Measurements from ENCODE around the gene PIGT.

The PIGT gene

GRCh38 chr20:45452772-45453691 lies 37.1 kb downstream of the PIGT start:
- no peak overlapping the region for H3K4me3 ChIP-seq (ENCODE audit: control insufficient read depth, low read depth, low read length)
- TF ChIP-seq, protein P1, sequence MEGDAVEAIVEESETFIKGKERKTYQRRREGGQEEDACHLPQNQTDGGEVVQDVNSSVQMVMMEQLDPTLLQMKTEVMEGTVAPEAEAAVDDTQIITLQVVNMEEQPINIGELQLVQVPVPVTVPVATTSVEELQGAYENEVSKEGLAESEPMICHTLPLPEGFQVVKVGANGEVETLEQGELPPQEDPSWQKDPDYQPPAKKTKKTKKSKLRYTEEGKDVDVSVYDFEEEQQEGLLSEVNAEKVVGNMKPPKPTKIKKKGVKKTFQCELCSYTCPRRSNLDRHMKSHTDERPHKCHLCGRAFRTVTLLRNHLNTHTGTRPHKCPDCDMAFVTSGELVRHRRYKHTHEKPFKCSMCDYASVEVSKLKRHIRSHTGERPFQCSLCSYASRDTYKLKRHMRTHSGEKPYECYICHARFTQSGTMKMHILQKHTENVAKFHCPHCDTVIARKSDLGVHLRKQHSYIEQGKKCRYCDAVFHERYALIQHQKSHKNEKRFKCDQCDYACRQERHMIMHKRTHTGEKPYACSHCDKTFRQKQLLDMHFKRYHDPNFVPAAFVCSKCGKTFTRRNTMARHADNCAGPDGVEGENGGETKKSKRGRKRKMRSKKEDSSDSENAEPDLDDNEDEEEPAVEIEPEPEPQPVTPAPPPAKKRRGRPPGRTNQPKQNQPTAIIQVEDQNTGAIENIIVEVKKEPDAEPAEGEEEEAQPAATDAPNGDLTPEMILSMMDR (IDR thresholded peaks at IDR 0.05; ENCODE audit: control insufficient read depth, insufficient read depth, low read depth, low read length, missing control alignments) = no peak
- no peak for DNase-seq (ENCODE audit: low read depth)

GRCh38 chr20:45456632-45457031 lies 40.7 kb downstream of the PIGT start:
- H3K4me3 ChIP-seq (ENCODE audit: control insufficient read depth, low read depth, low read length) = no peak overlapping the region
- no peak for DNase-seq (ENCODE audit: low read depth)
- TF ChIP-seq, protein P1 (IDR thresholded peaks at IDR 0.05; ENCODE audit: control insufficient read depth, insufficient read depth, low read depth, low read length, missing control alignments) = peak; percentile 2

DNA sequence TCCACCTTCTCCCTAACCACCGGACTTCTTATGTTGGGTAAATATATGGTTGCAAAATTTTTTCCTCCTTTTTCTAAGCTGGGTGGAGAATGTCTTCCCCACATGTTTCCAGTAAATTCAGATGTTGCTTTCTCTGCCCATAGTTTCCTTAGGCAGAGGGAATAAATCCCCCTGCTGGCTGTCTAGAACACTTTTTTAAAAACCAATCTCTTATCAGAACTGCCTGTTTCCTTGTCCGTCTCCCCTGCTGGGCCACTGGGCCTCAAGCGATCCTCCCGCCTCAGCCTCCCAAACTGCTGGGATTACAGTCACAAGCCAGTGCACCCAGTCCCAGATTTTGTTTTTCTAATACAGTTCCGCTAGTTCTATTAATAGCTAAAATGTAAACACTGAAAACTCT lies 43.7 kb downstream of the PIGT start:
- H3K4me3 ChIP-seq (ENCODE audit: control insufficient read depth, low read depth, low read length) = no peak overlapping the region
- DNase-seq (ENCODE audit: low read depth) = no peak
- TF ChIP-seq, protein P1 (IDR thresholded peaks at IDR 0.05; ENCODE audit: control insufficient read depth, insufficient read depth, low read depth, low read length, missing control alignments) = peak; percentile 23

GRCh38 chr20:45461225-45461624 lies 45.3 kb downstream of the PIGT start:
- H3K4me3 ChIP-seq (ENCODE audit: control insufficient read depth, low read depth, low read length) = no peak overlapping the region
- no peak for DNase-seq (ENCODE audit: low read depth)
- TF ChIP-seq, protein P1 (IDR thresholded peaks at IDR 0.05; ENCODE audit: control insufficient read depth, insufficient read depth, low read depth, low read length, missing control alignments) = no peak

DNA sequence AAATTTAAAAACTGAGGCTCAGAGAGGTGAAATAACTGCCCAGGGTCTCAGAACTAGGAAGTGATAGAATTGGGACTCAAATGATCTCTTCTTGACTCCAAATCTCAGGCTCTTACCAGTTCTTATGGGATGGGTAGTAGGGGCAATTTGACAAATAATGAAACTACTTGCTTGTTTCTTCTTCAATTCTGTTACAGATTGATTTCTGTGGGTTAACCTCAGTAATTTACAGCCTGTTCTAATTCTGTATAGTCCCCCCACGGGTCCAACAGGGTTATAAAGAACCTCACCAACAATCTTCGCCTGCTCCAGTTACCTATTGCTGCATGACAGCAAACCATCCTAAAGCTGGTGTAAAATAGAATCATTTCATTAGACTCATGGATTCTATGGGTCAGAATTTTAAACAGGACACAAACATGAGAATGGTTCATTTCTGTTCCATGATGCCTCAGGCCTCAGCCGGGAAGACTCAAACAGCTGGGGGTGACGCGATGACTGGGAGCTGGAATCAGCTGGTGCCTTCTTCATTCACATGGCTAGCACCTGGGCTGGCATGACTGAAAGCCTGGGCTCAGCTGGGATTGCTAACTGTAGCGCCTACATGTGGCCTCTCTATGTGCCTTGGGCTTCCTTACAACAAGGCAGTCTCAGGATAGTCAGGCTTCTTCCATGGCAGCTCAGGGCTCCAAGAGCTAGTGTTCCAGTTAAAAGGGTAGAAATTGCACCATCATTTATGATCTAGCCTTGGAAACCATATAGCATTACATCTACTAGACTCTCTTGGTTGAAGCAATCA lies 47.0 kb downstream of the PIGT start:
- TF ChIP-seq, protein P1 (IDR thresholded peaks at IDR 0.05; ENCODE audit: control insufficient read depth, insufficient read depth, low read depth, low read length, missing control alignments) = no peak
- no peak for DNase-seq (ENCODE audit: low read depth)

GRCh38 chr20:45463709-45464108 lies 47.8 kb downstream of the PIGT start:
- TF ChIP-seq, protein P1 (IDR thresholded peaks at IDR 0.05; ENCODE audit: control insufficient read depth, insufficient read depth, low read depth, low read length, missing control alignments) = no peak
- DNase-seq (ENCODE audit: low read depth) = no peak
- H3K4me3 ChIP-seq (ENCODE audit: control insufficient read depth, low read depth, low read length) = no peak overlapping the region

More for the DNA sequence above, 47.0 kb downstream of the PIGT start:
- H3K4me3 ChIP-seq (ENCODE audit: control insufficient read depth, low read depth, low read length) = no peak overlapping the region
